GM12891 (cell line): ENCODE results near the gene ZNF548.

Experiments used
- POLR2A ChIP-seq: IDR thresholded peaks from 2 replicates; pipeline ENCODE4 v1.6.1; 2011; ENCODE audit warnings: low read depth, low read length, control low read depth
- POLR2AphosphoS5 ChIP-seq: IDR thresholded peaks from 2 replicates; pipeline ENCODE4 v1.6.1; 2011; ENCODE audit warnings: low read depth, low read length, control low read depth
- SPI1 ChIP-seq: IDR thresholded peaks from 2 replicates; pipeline ENCODE4 v1.6.1; 2011; ENCODE audit warnings: low read depth, low read length, control low read depth
- TAF1 ChIP-seq: IDR thresholded peaks from 2 replicates; pipeline ENCODE4 v1.6.1; 2011; ENCODE audit warnings: low read depth, low read length, control low read depth

DNA sequence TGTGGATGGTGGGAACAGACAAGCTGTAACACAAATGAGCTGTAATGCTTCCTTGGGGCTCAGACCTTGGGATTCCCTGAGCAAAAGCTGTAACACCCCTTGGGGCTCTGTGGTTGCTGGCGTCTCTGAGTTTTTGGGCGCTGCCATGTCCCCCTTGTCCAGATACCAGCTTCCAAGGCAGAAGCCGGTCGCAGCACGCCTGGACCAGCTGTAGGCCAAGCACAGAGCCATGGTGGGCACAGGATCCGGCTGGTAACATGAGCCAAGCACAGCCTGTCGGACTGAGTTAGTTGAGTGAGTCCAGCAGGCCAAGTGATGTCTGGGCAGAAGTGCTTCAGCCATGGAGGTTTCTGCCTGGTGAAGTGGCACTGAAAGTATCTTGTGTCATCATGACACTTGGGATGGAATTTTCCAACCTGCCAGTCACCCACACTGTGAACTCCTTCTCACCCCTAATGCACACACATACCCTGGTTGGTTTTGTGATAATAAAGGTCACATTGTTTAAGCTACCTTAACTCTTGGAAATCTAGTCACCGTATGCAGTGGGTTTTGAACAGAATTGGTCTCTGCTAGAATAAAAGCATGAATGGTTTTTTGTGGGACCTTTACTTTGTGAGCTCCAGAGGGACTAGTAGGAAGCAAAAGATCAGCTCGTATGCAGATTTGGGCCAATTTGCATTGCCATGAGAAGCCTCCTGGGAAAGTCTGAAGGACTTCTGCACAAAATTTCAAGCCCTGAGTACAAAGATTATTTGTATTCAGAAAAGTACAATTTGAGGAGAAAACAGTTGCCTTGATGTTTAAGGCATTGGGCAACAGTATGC, 14.3 kb downstream of the ZNF548 start:
- no peak for TF ChIP-seq POLR2A
- no peak for TF ChIP-seq TAF1
- no peak for TF ChIP-seq POLR2AphosphoS5
- TF ChIP-seq SPI1: no peak
